OCI-LY7 (cell line): ENCODE data around the gene RNU5D-1. TPM values are rescaled to one million over a fixed set of nuclear protein-coding genes. Genes with fewer than 3 reads are reported as not detected.

Experiments
- BruUV-seq: library from RNA; stranded (reverse); fragments of 400-500 nt; replicated peaks from 2 replicates; lab custom pipeline; 2021; lab: Mats Ljungman, UMichigan
- CTCF ChIA-PET: fragments of 300-600 bp; sonication (Branson Sonifier 250); formaldehyde crosslinking; loops from one replicate; lab custom pipeline; 2022; ENCODE audit warnings: antibody characterized with exemption; ENCODE audit not compliant: unreplicated experiment; lab: Charles Lee
- POLR2A ChIA-PET: fragments of 300-600 bp; sonication (Branson Sonifier 250); formaldehyde crosslinking; loops from one replicate; lab custom pipeline; 2022; ENCODE audit warnings: antibody characterized with exemption; lab: Charles Lee
- DNase-seq: peaks from one replicate; pipeline ENCODE4 v3.0.0-alpha.2; 2015; ENCODE audit warnings: low spot score
- H2AFZ ChIP-seq: fragments of 200-600 bp; sonication (generic), shearing (Covaris generic); 2 replicates; pipeline ENCODE4 v1.6.1; 2014; ENCODE audit warnings: mild to moderate bottlenecking, antibody characterized with exemption, low read length, moderate library complexity
- H3K27ac ChIP-seq: fragments of 200-600 bp; sonication (generic); 2 replicates; pipeline ENCODE4 v1.5.1; 2014; ENCODE audit warnings: mixed run types, low read depth, mild to moderate bottlenecking, moderate library complexity, low read length, inconsistent platforms; ENCODE audit not compliant: poor library complexity, severe bottlenecking
- H3K36me3 ChIP-seq: fragments of 200-600 bp; sonication (generic); 2 replicates; pipeline ENCODE4 v1.6.1; 2014; ENCODE audit warnings: mild to moderate bottlenecking, antibody characterized with exemption, low read length, moderate library complexity, mixed read lengths; ENCODE audit not compliant: insufficient read depth
- H3K4me1 ChIP-seq: fragments of 200-600 bp; sonication (generic); 2 replicates; pipeline ENCODE4 v1.5.1; 2014; ENCODE audit warnings: mild to moderate bottlenecking, low read length; ENCODE audit not compliant: insufficient read depth, poor library complexity, severe bottlenecking
- H3K4me2 ChIP-seq: fragments of 200-600 bp; sonication (generic); 2 replicates; pipeline ENCODE4 v1.6.1; 2014; ENCODE audit warnings: mild to moderate bottlenecking, low read length
- H3K4me3 ChIP-seq: fragments of 200-600 bp; sonication (generic); 2 replicates; pipeline ENCODE4 v1.5.1; 2014; ENCODE audit warnings: mild to moderate bottlenecking, low read depth, low read length; ENCODE audit not compliant: poor library complexity, severe bottlenecking
- H3K79me2 ChIP-seq: fragments of 200-600 bp; sonication (generic); 2 replicates; pipeline ENCODE4 v1.6.1; 2016; ENCODE audit warnings: low read depth, mild to moderate bottlenecking, low read length, moderate library complexity, mixed read lengths; ENCODE audit not compliant: insufficient read depth
- H3K9me2 ChIP-seq: fragments of 200-600 bp; sonication (generic); 2 replicates; pipeline ENCODE4 v1.6.1; 2016; ENCODE audit warnings: mild to moderate bottlenecking, low read length, mixed read lengths; ENCODE audit not compliant: insufficient read depth
- H3K9me3 ChIP-seq: fragments of 200-600 bp; sonication (generic); 2 replicates; pipeline ENCODE4 v1.6.1; 2014; ENCODE audit warnings: mild to moderate bottlenecking, mixed run types, low read length, mixed read lengths
- H4K20me1 ChIP-seq: fragments of 200-600 bp; sonication (generic); 2 replicates; pipeline ENCODE4 v1.6.1; 2014; ENCODE audit warnings: mild to moderate bottlenecking, antibody characterized with exemption, low read length, moderate library complexity, mixed read lengths; ENCODE audit not compliant: insufficient read depth
- EZH2phosphoT487 ChIP-seq: fragments of 200-600 bp; sonication (generic); IDR thresholded peaks from 2 replicates; pipeline ENCODE4 v1.6.1; 2018; ENCODE audit warnings: low read depth, borderline replicate concordance, mild to moderate bottlenecking, mixed run types, antibody characterized with exemption, low read length, moderate library complexity, mixed read lengths
- intact Hi-C: fragments of 100-400 bp; cut with micrococcal nuclease; formaldehyde crosslinking; loops from one replicate; pipeline ENCODE4 v1.10.0; 2022; ENCODE audit not compliant: unreplicated experiment
- total RNA-seq, 2 experiments: library from RNA; depleted of rRNA in 1 of 2; stranded (reverse); fragments of >200 nt in 1 of 2; shearing (Covaris generic) in 1 of 2; gene quantifications; 2 replicates each; pipeline ENCODE4 v1.2.3, GENCODE V29; 2014 to 2022
- TF ChIP-seq, protein P1 (sequence below): fragments of 200-600 bp; sonication (generic); conservative IDR thresholded peaks from 2 replicates; pipeline ENCODE4 v1.5.1; 2014; ENCODE audit warnings: mild to moderate bottlenecking, antibody characterized with exemption, low read length, moderate library complexity, mixed read lengths

Gene RNU5D-1
- total RNA-seq, 2 experiments from 2014 or later: not detected

- Histone ChIP-seq H3K36me3 (no peaks in the 10 kb centered on the region), H3K9me2 (no peaks in the 10 kb centered on the region), H4K20me1 (no peaks in the 10 kb centered on the region), H3K4me3 (no peak overlapping the region), H3K4me1 (peaks cover 82% of the 10 kb centered on the region), H3K27ac (peak overlapping the region; percentile 1), H3K4me2 (peak overlapping the region; percentile 7; the same call in 1 of the 2 replicates), H2AFZ (no peak overlapping the region), H3K79me2 (no peaks in the 10 kb centered on the region), H3K9me3 (no peaks in the 10 kb centered on the region)
- BruUV-seq: no TSS peak
- DNase-seq: no peak
- ChIA-PET POLR2A (interaction anchor here (0.6 to 10.3 kb wide), 4 partner anchors 11 to 314 kb away, joined by 3 to 137 read pairs (median 4); partner anchors contain the start of gene RNU5D-1), CTCF (no interaction called here)
- TF ChIP-seq, protein P1, sequence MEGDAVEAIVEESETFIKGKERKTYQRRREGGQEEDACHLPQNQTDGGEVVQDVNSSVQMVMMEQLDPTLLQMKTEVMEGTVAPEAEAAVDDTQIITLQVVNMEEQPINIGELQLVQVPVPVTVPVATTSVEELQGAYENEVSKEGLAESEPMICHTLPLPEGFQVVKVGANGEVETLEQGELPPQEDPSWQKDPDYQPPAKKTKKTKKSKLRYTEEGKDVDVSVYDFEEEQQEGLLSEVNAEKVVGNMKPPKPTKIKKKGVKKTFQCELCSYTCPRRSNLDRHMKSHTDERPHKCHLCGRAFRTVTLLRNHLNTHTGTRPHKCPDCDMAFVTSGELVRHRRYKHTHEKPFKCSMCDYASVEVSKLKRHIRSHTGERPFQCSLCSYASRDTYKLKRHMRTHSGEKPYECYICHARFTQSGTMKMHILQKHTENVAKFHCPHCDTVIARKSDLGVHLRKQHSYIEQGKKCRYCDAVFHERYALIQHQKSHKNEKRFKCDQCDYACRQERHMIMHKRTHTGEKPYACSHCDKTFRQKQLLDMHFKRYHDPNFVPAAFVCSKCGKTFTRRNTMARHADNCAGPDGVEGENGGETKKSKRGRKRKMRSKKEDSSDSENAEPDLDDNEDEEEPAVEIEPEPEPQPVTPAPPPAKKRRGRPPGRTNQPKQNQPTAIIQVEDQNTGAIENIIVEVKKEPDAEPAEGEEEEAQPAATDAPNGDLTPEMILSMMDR: no peak
- no peak for TF ChIP-seq EZH2phosphoT487
- intact Hi-C loops: no loop called here
Observed at GRCh38 chr1:44719318-44719717, 11.7 kb downstream of the RNU5D-1 start.

- Histone ChIP-seq H4K20me1 (no peaks in the 10 kb centered on the region), H3K9me3 (no peaks in the 10 kb centered on the region), H3K9me2 (no peaks in the 10 kb centered on the region), H3K36me3 (no peaks in the 10 kb centered on the region), H3K79me2 (no peaks in the 10 kb centered on the region), H2AFZ (peak overlapping the region; percentile 15; the same call in 1 of the 2 replicates), H3K4me1 (peaks cover 80% of the 10 kb centered on the region), H3K27ac (peak overlapping the region; percentile 7), H3K4me3 (no peak overlapping the region), H3K4me2 (peak overlapping the region; percentile 50)
- DNase-seq: no peak
- intact Hi-C loops: no loop called here
- no peak for TF ChIP-seq EZH2phosphoT487
- TF ChIP-seq, protein P1: no peak
- POLR2A ChIA-PET: interaction anchor here (0.6 to 10.3 kb wide), 8 partner anchors 12 to 1280 kb away, joined by 3 to 137 read pairs (median 4); partner anchors contain the start of genes ARMH1, CCDC163, MMACHC and RNU5D-1
- CTCF ChIA-PET: no interaction called here
- BruUV-seq: no TSS peak
Observed at GRCh38 chr1:44718091-44718490, 12.9 kb downstream of the RNU5D-1 start.

DNA sequence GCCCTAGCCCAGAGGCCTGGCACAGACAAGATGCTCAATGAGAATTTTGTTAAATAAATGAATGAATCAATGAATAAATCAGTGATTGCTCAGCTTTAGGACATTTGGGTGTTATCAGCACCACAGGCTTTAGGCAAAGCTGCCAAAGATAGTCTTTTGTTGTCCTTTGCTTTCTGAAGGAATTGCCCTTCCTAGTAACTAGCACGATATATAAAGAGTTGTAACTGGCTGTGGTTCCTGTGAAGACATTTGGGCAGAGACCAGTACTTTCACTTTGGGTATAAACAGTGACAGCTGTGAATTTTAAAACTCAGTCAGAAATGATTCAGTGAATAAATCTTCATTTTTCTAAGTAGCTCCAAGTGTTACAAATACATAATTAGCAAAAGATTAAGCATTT lies 13.3 kb downstream of the RNU5D-1 start:
- Histone ChIP-seq H4K20me1 (no peaks in the 10 kb centered on the region), H3K27ac (peak overlapping the region; percentile 7), H3K4me3 (no peak overlapping the region), H3K9me2 (no peaks in the 10 kb centered on the region), H3K9me3 (no peaks in the 10 kb centered on the region), H2AFZ (peak overlapping the region; percentile 15; the same call in 1 of the 2 replicates), H3K36me3 (no peaks in the 10 kb centered on the region), H3K4me1 (peaks cover 80% of the 10 kb centered on the region), H3K79me2 (no peaks in the 10 kb centered on the region), H3K4me2 (peak overlapping the region; percentile 50)
- CTCF ChIA-PET: no interaction called here
- no peak for DNase-seq
- POLR2A ChIA-PET: interaction anchor here (0.6 to 10.3 kb wide), 9 partner anchors 12 to 1280 kb away, joined by 3 to 137 read pairs (median 4); partner anchors contain the start of genes ARMH1, CCDC163, MMACHC and RNU5D-1
- no TSS peak for BruUV-seq
- intact Hi-C loops: no loop called here
- TF ChIP-seq, protein P1: no peak
- TF ChIP-seq EZH2phosphoT487: no peak
